H9 (cell line): ENCODE measurements around the gene MPP1. TPM values are rescaled to one million over a fixed set of nuclear protein-coding genes. Genes with fewer than 3 reads are reported as not detected.
A peak's percentile ranks its signal among the peaks of the same experiment; 100 is the strongest.
"Not testable (repeated sequence)": the region's sequence is repeated elsewhere in the genome, so short reads cannot be mapped to it uniquely, and the experiment has no call there.

Source experiments
- DNase-seq: peaks from one replicate; pipeline ENCODE4 v3.0.0-alpha.2; 2017
- H2AFZ ChIP-seq: one replicate; pipeline ENCODE4 v1.6.1; 2013; ENCODE audit warnings: mild to moderate bottlenecking, low read length, control low read depth, moderate library complexity
- H2AK5ac ChIP-seq: 2 replicates; pipeline ENCODE4 v1.6.1; 2013; ENCODE audit warnings: low read length, control low read depth, mixed read lengths; ENCODE audit not compliant: insufficient read length
- H2BK120ac ChIP-seq: one replicate; pipeline ENCODE4 v1.6.1; 2013; ENCODE audit warnings: low read depth, mild to moderate bottlenecking, low read length, control low read depth, inconsistent platforms; ENCODE audit not compliant: poor library complexity, severe bottlenecking
- H2BK12ac ChIP-seq: 2 replicates; pipeline ENCODE4 v1.6.1; 2013; ENCODE audit warnings: low read length, control low read depth, mixed read lengths, low read depth; ENCODE audit not compliant: insufficient read length
- H2BK15ac ChIP-seq: 2 replicates; pipeline ENCODE4 v1.6.1; 2013; ENCODE audit warnings: low read depth, low read length, control low read depth
- H2BK20ac ChIP-seq: one replicate; pipeline ENCODE4 v1.6.1; 2013; ENCODE audit warnings: low read depth, mild to moderate bottlenecking, low read length, control low read depth, inconsistent platforms; ENCODE audit not compliant: poor library complexity, severe bottlenecking
- H2BK5ac ChIP-seq: 2 replicates; pipeline ENCODE4 v1.6.1; 2013; ENCODE audit warnings: low read length, control low read depth, mixed read lengths; ENCODE audit not compliant: insufficient read length
- H3K14ac ChIP-seq: 2 replicates; pipeline ENCODE4 v1.6.1; 2013; ENCODE audit warnings: low read length, control low read depth; ENCODE audit not compliant: insufficient read depth
- H3K18ac ChIP-seq: 2 replicates; pipeline ENCODE4 v1.6.1; 2013; ENCODE audit warnings: low read depth, mild to moderate bottlenecking, mixed read lengths, low read length, control low read depth; ENCODE audit not compliant: insufficient read length
- H3K23ac ChIP-seq: 2 replicates; pipeline ENCODE4 v1.6.1; 2013; ENCODE audit warnings: low read length, control low read depth, mixed read lengths, low read depth; ENCODE audit not compliant: insufficient read length
- H3K23me2 ChIP-seq: 2 replicates; pipeline ENCODE4 v1.6.1; 2013; ENCODE audit warnings: low read depth, mild to moderate bottlenecking, mixed read lengths, low read length, control low read depth; ENCODE audit not compliant: insufficient read length, poor library complexity, severe bottlenecking
- H3K27ac ChIP-seq: 2 replicates; pipeline ENCODE4 v1.5.1; 2013; ENCODE audit warnings: low read length, control low read depth, mixed read lengths, low read depth; ENCODE audit not compliant: insufficient read length
- H3K27me3 ChIP-seq: 2 replicates; pipeline ENCODE4 v1.6.1; 2013; ENCODE audit warnings: low read length, control low read depth, inconsistent platforms; ENCODE audit not compliant: insufficient read depth
- H3K4ac ChIP-seq: 2 replicates; pipeline ENCODE4 v1.6.1; 2013; ENCODE audit warnings: low read depth, mild to moderate bottlenecking, control low read depth, inconsistent platforms, low read length, moderate library complexity
- H3K4me1 ChIP-seq: 2 replicates; pipeline ENCODE4 v1.6.1; 2013; ENCODE audit warnings: low read length, control low read depth, inconsistent platforms; ENCODE audit not compliant: insufficient read depth
- H3K4me2 ChIP-seq: 2 replicates; pipeline ENCODE4 v1.6.1; 2013; ENCODE audit warnings: low read length, control low read depth, mixed read lengths; ENCODE audit not compliant: insufficient read length, insufficient read depth
- H3K56ac ChIP-seq: 2 replicates; pipeline ENCODE4 v1.6.1; 2013; ENCODE audit warnings: low read depth, mild to moderate bottlenecking, mixed read lengths, low read length, control low read depth; ENCODE audit not compliant: insufficient read length
- H3K79me1 ChIP-seq: 2 replicates; pipeline ENCODE4 v1.6.1; 2013; ENCODE audit warnings: low read depth, mild to moderate bottlenecking, moderate library complexity, low read length, control low read depth, inconsistent platforms; ENCODE audit not compliant: insufficient read depth, poor library complexity, severe bottlenecking
- H3K79me2 ChIP-seq: 2 replicates; pipeline ENCODE4 v1.6.1; 2013; ENCODE audit warnings: low read length, control low read depth, inconsistent platforms; ENCODE audit not compliant: insufficient read depth
- H3K9ac ChIP-seq: 2 replicates; pipeline ENCODE4 v1.6.1; 2013; ENCODE audit warnings: low read length, control low read depth, mixed read lengths; ENCODE audit not compliant: insufficient read length; ENCODE audit errors: extremely low read depth
- H3K9me3 ChIP-seq: one replicate; pipeline ENCODE4 v1.6.1; 2013; ENCODE audit warnings: low read depth, low read length, inconsistent platforms; ENCODE audit not compliant: control insufficient read depth
- H3T11ph ChIP-seq: one replicate; pipeline ENCODE4 v1.6.1; 2013; ENCODE audit warnings: mild to moderate bottlenecking, low read length, control low read depth, inconsistent platforms
- H4K20me1 ChIP-seq: one replicate; pipeline ENCODE4 v1.6.1; 2013; ENCODE audit not compliant: control insufficient read depth, insufficient read length, insufficient read depth
- H4K5ac ChIP-seq: 2 replicates; pipeline ENCODE4 v1.6.1; 2013; ENCODE audit warnings: low read depth, mild to moderate bottlenecking, mixed read lengths, low read length, control low read depth; ENCODE audit not compliant: insufficient read length
- H4K8ac ChIP-seq: replicated peaks from 2 replicates; pipeline ENCODE4 v1.6.1; 2013; ENCODE audit warnings: low read length, control low read depth, mixed read lengths, low read depth; ENCODE audit not compliant: insufficient read length
- H4K91ac ChIP-seq: 2 replicates; pipeline ENCODE4 v1.6.1; 2013; ENCODE audit warnings: low read depth, mild to moderate bottlenecking, moderate library complexity, mixed read lengths, low read length, control low read depth; ENCODE audit not compliant: insufficient read length
- H3K27ac Mint-ChIP-seq, 3 experiments: 2 replicates in 2 of 3; 3 replicates in 1 of 3; pipeline ENCODE4 v1.8.0; 2020 to 2021; ENCODE audit warnings: mixed read lengths in 3 of 3, mild to moderate bottlenecking in 1 of 3, moderate library complexity in 1 of 3
- H3K27me3 Mint-ChIP-seq: 2 replicates; pipeline ENCODE4 v1.8.0; 2021; ENCODE audit warnings: low read depth, mild to moderate bottlenecking, moderate library complexity, mixed read lengths
- H3K36me3 Mint-ChIP-seq, 3 experiments: 2 replicates in 2 of 3; 3 replicates in 1 of 3; pipeline ENCODE4 v1.8.0; 2020 to 2021; ENCODE audit warnings: low read depth in 3 of 3, mixed read lengths in 3 of 3; ENCODE audit not compliant: insufficient read depth in 1 of 3
- H3K4me1 Mint-ChIP-seq, 2 experiments: 2 replicates each; pipeline ENCODE4 v1.8.0; 2020; ENCODE audit warnings: mixed read lengths in 2 of 2
- H3K4me3 Mint-ChIP-seq, 2 experiments: 2 replicates in 1 of 2; 3 replicates in 1 of 2; pipeline ENCODE4 v1.8.0; 2020 to 2021; ENCODE audit warnings: mild to moderate bottlenecking in 2 of 2, mixed read lengths in 2 of 2, moderate library complexity in 1 of 2
- H3K9me3 Mint-ChIP-seq, 2 experiments: 2 replicates in 1 of 2; 3 replicates in 1 of 2; pipeline ENCODE4 v1.8.0; 2020; ENCODE audit warnings: mild to moderate bottlenecking in 2 of 2, mixed read lengths in 2 of 2, moderate library complexity in 1 of 2
- WGBS: extraction: QIAGEN DNeasy Blood & Tissue Kit; methylation state at CpG from one replicate; pipeline ENCODE4 v1.1.7; 2013; ENCODE audit warnings: missing lambda C conversion rate, low lambda C conversion rate, mixed read lengths; ENCODE audit not compliant: insufficient read length; ENCODE audit errors: extremely low coverage; 5-methylcytosine and 5-hydroxymethylcytosine counted together
- total RNA-seq: library from RNA; stranded (reverse); gene quantifications from 2 replicates; pipeline ENCODE4 v1.2.1, GENCODE V29; 2021
- TF ChIP-seq, protein P1 (sequence below): fragments of 200-600 bp; sonication (generic); conservative IDR thresholded peaks from 3 replicates; pipeline ENCODE4 v1.8.0; 2021; ENCODE audit warnings: antibody characterized with exemption, mild to moderate bottlenecking

MPP1 gene
- total RNA-seq, 1 experiment from 2014 or later = 17.9 TPM

DNA sequence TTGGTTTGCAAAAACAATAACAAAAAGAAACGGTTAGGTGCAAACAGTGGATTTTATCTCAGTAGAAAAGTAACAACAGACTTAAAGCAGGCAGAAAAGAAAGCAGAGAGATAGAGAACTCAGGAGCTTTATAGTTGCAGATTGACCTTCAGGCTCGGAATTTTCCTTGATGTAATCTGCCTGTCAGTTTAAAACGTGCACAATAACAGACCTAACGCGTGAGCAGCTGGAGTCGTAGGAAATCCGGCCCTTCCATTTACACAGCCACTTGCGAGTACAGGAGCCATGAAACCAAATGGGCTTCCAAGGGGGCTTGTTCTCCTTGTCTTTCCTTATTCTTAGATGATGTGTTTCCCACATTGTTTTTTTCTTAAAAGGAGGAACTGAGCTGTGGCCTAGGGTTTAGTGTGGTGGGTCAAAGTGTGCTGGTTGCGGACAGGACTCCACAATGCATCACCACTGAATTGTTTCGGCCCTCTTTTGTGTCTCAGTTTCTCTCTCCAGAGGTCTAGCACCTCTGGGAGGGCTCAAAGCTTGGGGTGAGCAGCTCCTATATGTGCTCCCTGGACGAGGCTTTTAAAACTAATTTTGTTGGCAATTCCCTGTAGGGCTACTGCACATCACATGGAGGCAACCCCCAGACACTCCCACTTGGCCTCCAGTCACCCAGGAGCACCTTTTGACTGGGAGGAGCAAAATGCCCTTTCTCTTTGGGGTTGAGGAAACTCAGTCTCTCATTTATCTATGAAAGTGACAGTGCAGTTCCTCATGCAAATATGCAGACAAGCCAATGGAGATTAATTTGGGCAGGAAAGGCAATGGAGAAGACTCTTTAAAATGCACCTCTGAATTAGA lies 13.9 kb upstream of the MPP1 start:
- H3K36me3 Mint-ChIP-seq = peaks cover 12 to 14% (median 13%) of the 10 kb centered on the region in 3 experiments
- no peaks in the 10 kb centered on the region for H3K79me1 ChIP-seq
- no peak overlapping the region for H3K18ac ChIP-seq
- no peak overlapping the region for H3T11ph ChIP-seq
- H3K27me3 ChIP-seq = no peaks in the 10 kb centered on the region
- no peak overlapping the region for H2AFZ ChIP-seq
- H4K8ac ChIP-seq = no peak overlapping the region
- no peak overlapping the region for H2BK120ac ChIP-seq
- no peak overlapping the region for H3K4me2 ChIP-seq
- no peaks in the 10 kb centered on the region for H3K79me2 ChIP-seq
- peaks cover 8% of the 10 kb centered on the region for H3K9me3 ChIP-seq
- H3K23ac ChIP-seq = no peak overlapping the region
- peak overlapping the region in 2 of 3 experiments; percentile 19 to 84; a peak in 2 of 7 replicates for H3K27ac Mint-ChIP-seq
- H4K5ac ChIP-seq = no peak overlapping the region
- no peak overlapping the region for H3K4ac ChIP-seq
- no peak for DNase-seq
- H3K14ac ChIP-seq = no peak overlapping the region
- no peak overlapping the region for H3K56ac ChIP-seq
- H2BK5ac ChIP-seq = no peak overlapping the region
- no peaks in the 10 kb centered on the region for H3K23me2 ChIP-seq
- TF ChIP-seq, protein P1, sequence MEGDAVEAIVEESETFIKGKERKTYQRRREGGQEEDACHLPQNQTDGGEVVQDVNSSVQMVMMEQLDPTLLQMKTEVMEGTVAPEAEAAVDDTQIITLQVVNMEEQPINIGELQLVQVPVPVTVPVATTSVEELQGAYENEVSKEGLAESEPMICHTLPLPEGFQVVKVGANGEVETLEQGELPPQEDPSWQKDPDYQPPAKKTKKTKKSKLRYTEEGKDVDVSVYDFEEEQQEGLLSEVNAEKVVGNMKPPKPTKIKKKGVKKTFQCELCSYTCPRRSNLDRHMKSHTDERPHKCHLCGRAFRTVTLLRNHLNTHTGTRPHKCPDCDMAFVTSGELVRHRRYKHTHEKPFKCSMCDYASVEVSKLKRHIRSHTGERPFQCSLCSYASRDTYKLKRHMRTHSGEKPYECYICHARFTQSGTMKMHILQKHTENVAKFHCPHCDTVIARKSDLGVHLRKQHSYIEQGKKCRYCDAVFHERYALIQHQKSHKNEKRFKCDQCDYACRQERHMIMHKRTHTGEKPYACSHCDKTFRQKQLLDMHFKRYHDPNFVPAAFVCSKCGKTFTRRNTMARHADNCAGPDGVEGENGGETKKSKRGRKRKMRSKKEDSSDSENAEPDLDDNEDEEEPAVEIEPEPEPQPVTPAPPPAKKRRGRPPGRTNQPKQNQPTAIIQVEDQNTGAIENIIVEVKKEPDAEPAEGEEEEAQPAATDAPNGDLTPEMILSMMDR = no peak
- no CpG with 5 or more reads among the region's 11 CpGs for WGBS
- peaks cover 2% of the 10 kb centered on the region; the same call in 1 of the 2 replicates for H3K4me1 ChIP-seq
- no peak overlapping the region for H3K9ac ChIP-seq
- no peak overlapping the region for H2BK20ac ChIP-seq
- H3K4me1 Mint-ChIP-seq = peaks cover 37 to 38% of the 10 kb centered on the region in 2 experiments
- H2BK15ac ChIP-seq = no peak overlapping the region
- no peaks in the 10 kb centered on the region for H4K20me1 ChIP-seq
- peaks cover 53 to 76% of the 10 kb centered on the region in 2 experiments for H3K9me3 Mint-ChIP-seq
- no peak overlapping the region for H2BK12ac ChIP-seq
- H3K4me3 Mint-ChIP-seq = no peak overlapping the region
- H3K27ac ChIP-seq = peak overlapping the region; percentile 54
- H4K91ac ChIP-seq = no peak overlapping the region
- no peaks in the 10 kb centered on the region for H3K27me3 Mint-ChIP-seq
- no peak overlapping the region for H2AK5ac ChIP-seq

DNA sequence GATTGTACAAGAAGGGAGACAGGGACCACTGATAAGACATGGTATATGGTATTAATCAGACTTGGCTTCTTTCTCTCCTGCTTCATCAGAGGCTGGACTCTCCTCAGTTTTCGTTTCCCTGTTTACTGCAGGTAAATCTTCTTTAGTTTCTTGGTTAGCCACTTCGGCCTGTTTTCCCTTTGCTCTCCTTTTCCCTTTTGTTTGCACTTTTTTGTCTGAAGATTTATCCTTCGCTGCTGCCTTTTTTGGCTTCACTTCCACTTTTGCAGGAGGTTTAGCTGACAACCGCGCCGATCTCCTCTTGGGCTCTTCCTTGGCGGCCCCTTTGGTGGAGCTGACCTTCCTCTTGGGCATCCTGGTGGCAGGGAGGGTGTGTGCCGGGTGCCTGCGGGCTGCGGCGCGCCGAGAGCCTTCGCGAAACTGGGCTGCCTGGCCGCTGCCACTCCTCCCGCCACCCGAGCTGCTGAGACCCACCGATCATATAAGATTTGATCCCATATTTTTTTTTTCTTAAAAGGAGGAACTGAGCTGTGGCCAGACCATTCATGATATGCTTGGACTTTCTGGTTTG lies 11.8 kb upstream of the MPP1 start:
- not testable (repeated sequence) for H2BK12ac ChIP-seq, H3K4me3 Mint-ChIP-seq, H3K18ac ChIP-seq, H3K56ac ChIP-seq, H3K23ac ChIP-seq, H3K23me2 ChIP-seq, H4K20me1 ChIP-seq, H2AK5ac ChIP-seq, H3K27ac ChIP-seq, DNase-seq, H3K27me3 Mint-ChIP-seq, H3K4me1 ChIP-seq, H3K14ac ChIP-seq, H2BK5ac ChIP-seq, H2AFZ ChIP-seq, H2BK20ac ChIP-seq, H3K79me1 ChIP-seq, H4K8ac ChIP-seq, H3K27me3 ChIP-seq, H3K9ac ChIP-seq, H3T11ph ChIP-seq, H2BK120ac ChIP-seq, H4K91ac ChIP-seq, H3K9me3 ChIP-seq, H3K4ac ChIP-seq, H2BK15ac ChIP-seq, H4K5ac ChIP-seq, H3K79me2 ChIP-seq, H3K4me2 ChIP-seq
- Mint-ChIP-seq H3K36me3 (peaks cover 9 to 14% (median 13%) of the 10 kb centered on the region in 3 experiments), H3K9me3 (peaks cover 53 to 73% of the 10 kb centered on the region in 2 experiments), H3K4me1 (peaks cover 38 to 43% of the 10 kb centered on the region in 2 experiments), H3K27ac (peak overlapping the region in 1 of 3 experiments; percentile 52; a peak in 1 of 7 replicates)
- WGBS = no CpG with 5 or more reads among the region's 19 CpGs
